ENCODE data around the gene SCN5A. TPM values are rescaled to one million over a fixed set of nuclear protein-coding genes. Genes with fewer than 3 reads are reported as not detected.

SCN5A gene
- total RNA-seq, 1 donor from 2014 or later: not detected

DNA sequence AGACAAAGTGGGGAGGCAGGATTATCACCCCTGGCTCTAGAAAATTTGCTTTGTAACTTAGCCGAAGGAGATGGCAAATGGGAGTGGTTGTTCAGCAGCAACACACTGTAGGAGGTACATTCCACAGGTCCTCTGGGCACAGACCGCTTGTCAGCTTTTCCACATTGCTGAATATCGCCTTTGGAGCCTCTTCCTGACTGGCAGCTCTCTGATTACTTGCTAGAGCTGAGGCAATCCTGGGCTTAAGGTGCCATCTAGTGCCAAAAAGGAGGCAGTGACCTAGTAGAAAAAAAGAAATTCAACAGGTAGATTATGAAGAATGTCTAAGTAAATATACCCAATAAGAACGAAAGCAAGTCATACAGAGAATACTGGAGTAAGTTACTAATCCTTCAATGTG lies 13.1 kb upstream of the SCN5A start:
- Mint-ChIP-seq H3K36me3 (ENCODE audit: low read depth) (no peaks in the 10 kb centered on the region), H3K27me3 (peaks cover 16% of the 10 kb centered on the region), H3K9me3 (peaks cover 20% of the 10 kb centered on the region), H3K4me1 (no peaks in the 10 kb centered on the region), H3K27ac (no peak overlapping the region), H3K4me3 (no peak overlapping the region)
- ChIA-PET CTCF (no interaction called here), POLR2A (no interaction called here)
- ATAC-seq (ENCODE audit: low read depth) (no peak), DNase-seq (no peak)
- intact Hi-C loops (cut with micrococcal nuclease): no loop called here
- TF ChIP-seq, protein P1, sequence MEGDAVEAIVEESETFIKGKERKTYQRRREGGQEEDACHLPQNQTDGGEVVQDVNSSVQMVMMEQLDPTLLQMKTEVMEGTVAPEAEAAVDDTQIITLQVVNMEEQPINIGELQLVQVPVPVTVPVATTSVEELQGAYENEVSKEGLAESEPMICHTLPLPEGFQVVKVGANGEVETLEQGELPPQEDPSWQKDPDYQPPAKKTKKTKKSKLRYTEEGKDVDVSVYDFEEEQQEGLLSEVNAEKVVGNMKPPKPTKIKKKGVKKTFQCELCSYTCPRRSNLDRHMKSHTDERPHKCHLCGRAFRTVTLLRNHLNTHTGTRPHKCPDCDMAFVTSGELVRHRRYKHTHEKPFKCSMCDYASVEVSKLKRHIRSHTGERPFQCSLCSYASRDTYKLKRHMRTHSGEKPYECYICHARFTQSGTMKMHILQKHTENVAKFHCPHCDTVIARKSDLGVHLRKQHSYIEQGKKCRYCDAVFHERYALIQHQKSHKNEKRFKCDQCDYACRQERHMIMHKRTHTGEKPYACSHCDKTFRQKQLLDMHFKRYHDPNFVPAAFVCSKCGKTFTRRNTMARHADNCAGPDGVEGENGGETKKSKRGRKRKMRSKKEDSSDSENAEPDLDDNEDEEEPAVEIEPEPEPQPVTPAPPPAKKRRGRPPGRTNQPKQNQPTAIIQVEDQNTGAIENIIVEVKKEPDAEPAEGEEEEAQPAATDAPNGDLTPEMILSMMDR (IDR thresholded peaks at IDR 0.05): no peak

DNA sequence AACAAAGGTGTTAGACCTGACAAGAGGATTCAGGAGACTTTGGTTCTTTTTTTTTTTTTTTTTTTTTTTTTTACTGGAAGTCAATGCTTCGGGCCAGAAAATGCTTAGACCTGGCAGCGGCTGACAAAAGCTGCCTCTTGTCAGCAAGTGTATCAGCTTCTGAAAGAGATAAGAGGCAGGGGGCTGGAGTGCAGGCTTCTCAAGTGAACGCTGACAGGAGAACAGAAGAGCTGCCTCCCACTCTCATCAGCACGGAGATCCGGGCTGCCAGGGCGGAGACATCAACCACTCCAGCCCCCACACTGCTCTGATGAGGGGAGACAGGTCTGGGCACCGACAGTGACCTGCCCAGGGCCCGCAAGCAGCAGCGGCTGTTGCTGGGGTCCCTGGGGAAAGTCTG lies 9.4 kb upstream of the SCN5A start:
- peaks cover 20% of the 10 kb centered on the region for H3K27me3 Mint-ChIP-seq

DNA sequence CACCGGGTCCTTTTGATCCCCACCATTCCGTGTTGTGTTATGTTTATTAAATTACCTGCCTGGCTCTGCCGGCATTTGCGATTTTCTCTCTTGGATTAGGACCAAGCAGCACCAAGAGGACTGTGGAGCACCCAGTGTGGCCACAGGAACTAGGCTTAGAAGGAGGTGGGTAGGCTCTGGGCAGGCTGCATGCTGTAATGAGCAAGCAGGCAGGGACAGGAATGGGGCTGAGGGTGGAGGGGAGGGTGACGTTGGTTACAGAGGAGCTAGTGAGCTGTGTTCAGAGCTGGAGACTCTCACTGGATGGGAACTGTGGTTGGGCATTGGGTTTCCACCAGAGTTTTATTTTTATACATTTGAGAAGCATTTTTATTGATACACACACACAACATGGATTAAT lies 7.9 kb upstream of the SCN5A start:
- Mint-ChIP-seq H3K27ac (no peak overlapping the region), H3K9me3 (peaks cover 9% of the 10 kb centered on the region), H3K4me3 (no peak overlapping the region), H3K27me3 (peaks cover 28% of the 10 kb centered on the region), H3K36me3 (ENCODE audit: low read depth) (no peaks in the 10 kb centered on the region), H3K4me1 (no peaks in the 10 kb centered on the region)
- CTCF ChIA-PET: no interaction called here
- POLR2A ChIA-PET: no interaction called here
- intact Hi-C loops (cut with micrococcal nuclease): no loop called here
- TF ChIP-seq, protein P1 (IDR thresholded peaks at IDR 0.05): no peak
- ATAC-seq (ENCODE audit: low read depth) (no peak), DNase-seq (no peak)

More for the DNA sequence above, 9.4 kb upstream of the SCN5A start:
- Mint-ChIP-seq H3K27ac (no peak overlapping the region), H3K4me1 (no peaks in the 10 kb centered on the region), H3K4me3 (no peak overlapping the region), H3K9me3 (peaks cover 20% of the 10 kb centered on the region), H3K36me3 (ENCODE audit: low read depth) (no peaks in the 10 kb centered on the region)
- DNase-seq (no peak), ATAC-seq (ENCODE audit: low read depth) (no peak)
- intact Hi-C loops (cut with micrococcal nuclease): no loop called here
- ChIA-PET CTCF (no interaction called here), POLR2A (no interaction called here)
- TF ChIP-seq, protein P1 (IDR thresholded peaks at IDR 0.05): no peak

DNA sequence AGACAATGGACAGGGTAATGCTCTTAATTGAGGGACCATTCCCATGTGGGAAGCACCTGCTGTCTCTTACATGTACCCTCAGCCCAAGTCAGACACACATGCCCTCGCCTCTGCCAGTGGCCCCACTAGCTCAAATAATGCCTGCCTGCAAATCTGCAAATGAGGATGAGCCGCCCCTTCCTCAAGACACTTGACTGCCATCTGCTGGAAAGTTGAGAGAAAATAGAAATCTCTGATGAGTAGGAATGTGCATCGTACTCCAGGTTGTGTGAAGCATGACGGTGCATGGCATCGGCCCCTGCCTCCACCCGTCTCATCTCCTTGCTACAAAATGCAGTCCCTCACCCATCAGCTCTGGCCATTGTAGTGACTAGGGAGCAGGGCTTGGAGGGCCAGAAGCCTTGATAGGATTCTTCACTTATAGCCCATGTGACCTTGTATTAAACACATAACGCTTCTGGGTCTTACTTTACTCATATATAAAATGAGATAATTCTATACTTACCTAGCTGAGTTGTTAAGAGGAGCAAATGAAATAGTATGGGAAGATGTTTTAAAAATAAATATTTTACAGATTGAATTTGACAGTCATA lies 6.3 kb upstream of the SCN5A start:
- CTCF ChIA-PET: interaction anchor here (0.6 to 2.1 kb wide), 4 partner anchors 9 to 137 kb away, joined by 3 to 7 read pairs (median 4); no protein-coding TSS in a partner anchor
- Mint-ChIP-seq H3K27me3 (peaks cover 30% of the 10 kb centered on the region), H3K4me3 (no peak overlapping the region), H3K9me3 (peaks cover 1% of the 10 kb centered on the region), H3K36me3 (ENCODE audit: low read depth) (no peaks in the 10 kb centered on the region), H3K27ac (no peak overlapping the region), H3K4me1 (peaks cover 2% of the 10 kb centered on the region)
- ATAC-seq (ENCODE audit: low read depth) (no peak), DNase-seq (no peak)
- intact Hi-C loops (cut with micrococcal nuclease): loop anchor here (1.0 kb wide), 1 partner anchor 160 kb away; the partner anchor contains the start of gene EXOG
- TF ChIP-seq, protein P1 (IDR thresholded peaks at IDR 0.05): no peak
- POLR2A ChIA-PET: no interaction called here

DNA sequence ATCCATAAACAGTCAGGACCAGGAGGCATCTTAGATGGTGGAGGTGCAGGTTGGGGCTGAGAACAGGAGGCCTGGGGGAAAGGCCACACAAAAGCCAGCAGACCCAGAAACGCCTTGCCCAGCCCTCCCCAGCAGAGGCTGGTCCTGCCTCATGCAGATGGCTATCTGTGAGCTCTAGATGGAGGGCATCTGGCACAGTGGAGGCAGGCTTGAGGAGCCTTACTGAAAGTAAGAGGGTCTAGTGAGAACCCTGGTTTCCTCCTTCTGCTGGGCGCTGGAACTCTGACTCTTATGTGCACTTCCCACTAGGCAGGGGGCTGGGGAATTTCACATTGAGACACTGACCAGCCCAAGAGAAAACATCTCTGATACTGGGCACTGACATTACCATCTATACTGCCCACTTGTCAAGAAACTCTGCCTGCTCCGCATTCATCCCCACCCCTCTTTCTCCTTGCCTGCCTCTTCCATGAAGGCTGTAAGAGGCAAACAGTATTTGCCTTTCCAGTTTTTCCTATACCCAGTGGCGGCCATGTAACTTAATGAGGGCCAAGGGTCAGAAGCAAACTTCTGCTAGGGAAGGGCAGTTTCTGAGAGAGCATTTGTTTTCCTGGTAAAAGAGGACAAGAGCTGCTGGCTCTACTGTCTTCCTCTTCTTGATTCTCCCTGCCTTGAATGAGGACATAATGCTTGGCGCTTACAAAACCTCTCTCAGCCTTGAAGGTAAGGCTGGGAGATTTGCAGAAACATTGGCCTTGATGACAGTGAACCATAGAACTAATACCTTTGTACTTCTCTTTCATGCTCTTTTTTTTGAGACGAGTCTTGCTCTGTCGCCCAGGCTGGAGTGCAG lies 4.4 kb upstream of the SCN5A start:
- TF ChIP-seq, protein P1 (IDR thresholded peaks at IDR 0.05): no peak
- ChIA-PET POLR2A (no interaction called here), CTCF (interaction anchor here (1.7 kb wide), 1 partner anchor 132 kb away, joined by 5 read pairs; no protein-coding TSS in a partner anchor)
- Mint-ChIP-seq H3K4me1 (peaks cover 2% of the 10 kb centered on the region), H3K9me3 (no peaks in the 10 kb centered on the region), H3K27me3 (peaks cover 30% of the 10 kb centered on the region), H3K36me3 (ENCODE audit: low read depth) (no peaks in the 10 kb centered on the region), H3K27ac (no peak overlapping the region), H3K4me3 (no peak overlapping the region)
- intact Hi-C loops (cut with micrococcal nuclease): no loop called here
- no peak for ATAC-seq (ENCODE audit: low read depth)
- no peak for DNase-seq
